Activated T-cell treated with anti-CD3 and anti-CD28 coated beads, Interleukin-2, amount 50 U/mL, for 4 hours (primary cell): ENCODE measurements around the gene PDGFRB. TPM values are rescaled to one million over a fixed set of nuclear protein-coding genes. Genes with fewer than 3 reads are reported as not detected.
A peak's percentile ranks its signal among the peaks of the same experiment; 100 is the strongest.
"Not testable (repeated sequence)": the region's sequence is repeated elsewhere in the genome, so short reads cannot be mapped to it uniquely, and the experiment has no call there.

Source experiments
- ATAC-seq, 2 donors: fragments of 200-7000 bp; cut with Tn5 transposase; one replicate each; pipeline ENCODE4 v1.10.0; 2021
- DNase-seq: peaks from one replicate; pipeline ENCODE4 v3.0.0-alpha.2; 2020
- H3K27me3 Mint-ChIP-seq: one replicate; pipeline ENCODE4 v1.8.0; 2021; ENCODE audit warnings: low read depth, mixed read lengths
- H3K36me3 Mint-ChIP-seq: one replicate; pipeline ENCODE4 v1.8.0; 2022; ENCODE audit warnings: mixed read lengths; ENCODE audit not compliant: insufficient read depth
- H3K4me1 Mint-ChIP-seq: one replicate; pipeline ENCODE4 v1.8.0; 2021; ENCODE audit warnings: low read depth, mixed read lengths
- H3K4me3 Mint-ChIP-seq: one replicate; pipeline ENCODE4 v1.8.0; 2021; ENCODE audit warnings: mild to moderate bottlenecking, moderate library complexity, mixed read lengths
- H3K9me3 Mint-ChIP-seq: one replicate; pipeline ENCODE4 v1.8.0; 2021; ENCODE audit warnings: mixed read lengths
- total RNA-seq, 3 donors: library from RNA; stranded (reverse); gene quantifications; one replicate each; pipeline ENCODE4 v1.2.1, GENCODE V29; 2021

Gene PDGFRB
- total RNA-seq, 3 donors from 2014 or later = 0.19 to 0.40 (median 0.37) TPM

GRCh38 chr5:150106674-150107426 is 48.8 kb downstream of the PDGFRB start:
- Mint-ChIP-seq H3K9me3 (no peaks in the 10 kb centered on the region), H3K27me3 (peaks cover 4% of the 10 kb centered on the region), H3K36me3 (no peaks in the 10 kb centered on the region), H3K4me3 (no peak overlapping the region), H3K4me1 (no peaks in the 10 kb centered on the region)
- DNase-seq = no peak
- ATAC-seq = no peak

GRCh38 chr5:150105928-150106615 is 49.6 kb downstream of the PDGFRB start:
- H3K4me1 Mint-ChIP-seq = no peaks in the 10 kb centered on the region
- no peaks in the 10 kb centered on the region for H3K9me3 Mint-ChIP-seq
- peaks cover 4% of the 10 kb centered on the region for H3K27me3 Mint-ChIP-seq
- H3K36me3 Mint-ChIP-seq = no peaks in the 10 kb centered on the region
- H3K4me3 Mint-ChIP-seq = no peak overlapping the region
- DNase-seq = no peak
- no peak for ATAC-seq

- Mint-ChIP-seq H3K27me3 (peaks cover 3% of the 10 kb centered on the region), H3K9me3 (no peaks in the 10 kb centered on the region), H3K36me3 (no peaks in the 10 kb centered on the region)
These were observed 51.1 kb downstream of the PDGFRB start for GRCh38 chr5:150104550-150104870.

GRCh38 chr5:150103678-150104549 is 51.7 kb downstream of the PDGFRB start:
- Mint-ChIP-seq H3K4me3 (no peak overlapping the region), H3K4me1 (no peaks in the 10 kb centered on the region), H3K27me3 (peaks cover 5% of the 10 kb centered on the region), H3K36me3 (no peaks in the 10 kb centered on the region), H3K9me3 (no peaks in the 10 kb centered on the region)
- no peak for ATAC-seq
- DNase-seq = no peak

More at GRCh38 chr5:150104550-150104870, 51.1 kb downstream of the PDGFRB start:
- ATAC-seq (no peak), DNase-seq (no peak)
- Mint-ChIP-seq H3K4me1 (no peaks in the 10 kb centered on the region), H3K4me3 (no peak overlapping the region)

- H3K27me3 Mint-ChIP-seq = peaks cover 5% of the 10 kb centered on the region
- DNase-seq (no peak), ATAC-seq (no peak)
- H3K36me3 Mint-ChIP-seq = no peaks in the 10 kb centered on the region
- H3K9me3 Mint-ChIP-seq = no peaks in the 10 kb centered on the region
- no peaks in the 10 kb centered on the region for H3K4me1 Mint-ChIP-seq
- no peak overlapping the region for H3K4me3 Mint-ChIP-seq
These were observed 54.6 kb downstream of the PDGFRB start for GRCh38 chr5:150101023-150101422.

- Mint-ChIP-seq H3K4me3 (no peak overlapping the region), H3K4me1 (no peaks in the 10 kb centered on the region), H3K36me3 (no peaks in the 10 kb centered on the region), H3K9me3 (no peaks in the 10 kb centered on the region), H3K27me3 (peaks cover 17% of the 10 kb centered on the region)
- DNase-seq = no peak
- ATAC-seq = no peak
These were observed 58.5 kb downstream of the PDGFRB start for GRCh38 chr5:150097152-150097551.

GRCh38 chr5:150092159-150092787 is 63.4 kb downstream of the PDGFRB start:
- DNase-seq (no peak), ATAC-seq (peak; percentile 28 to 69)
- peaks cover 20% of the 10 kb centered on the region for H3K27me3 Mint-ChIP-seq
- H3K9me3 Mint-ChIP-seq = no peaks in the 10 kb centered on the region
- no peaks in the 10 kb centered on the region for H3K4me1 Mint-ChIP-seq
- H3K4me3 Mint-ChIP-seq = no peak overlapping the region
- no peaks in the 10 kb centered on the region for H3K36me3 Mint-ChIP-seq

- Mint-ChIP-seq H3K9me3 (no peaks in the 10 kb centered on the region), H3K4me3 (no peak within 1 kb of the TSS), H3K27me3 (peaks cover 43% of the 10 kb centered on the region), H3K36me3 (no peaks in the 10 kb centered on the region), H3K4me1 (no peaks in the 10 kb centered on the region)
- DNase-seq (no peak), ATAC-seq (no peak)
These were observed 69.5 kb downstream of the PDGFRB start, which contains the start of gene CSF1R for GRCh38 chr5:150085950-150086715. TSS of gene CSF1R (minus strand) at chr5:150086554. CDS start at chr5:150086427, 127 bp downstream.

GRCh38 chr5:150085191-150085912 is 70.3 kb downstream of the PDGFRB start:
- H3K4me1 Mint-ChIP-seq = no peaks in the 10 kb centered on the region
- no peak overlapping the region for H3K4me3 Mint-ChIP-seq
- H3K36me3 Mint-ChIP-seq = no peaks in the 10 kb centered on the region
- no peaks in the 10 kb centered on the region for H3K9me3 Mint-ChIP-seq
- ATAC-seq = no peak
- no peak for DNase-seq
- peaks cover 44% of the 10 kb centered on the region for H3K27me3 Mint-ChIP-seq

GRCh38 chr5:150084754-150085153 is 70.9 kb downstream of the PDGFRB start:
- not testable (repeated sequence) for H3K9me3 Mint-ChIP-seq, DNase-seq, ATAC-seq, H3K4me1 Mint-ChIP-seq, H3K4me3 Mint-ChIP-seq, H3K36me3 Mint-ChIP-seq
- peaks cover 44% of the 10 kb centered on the region for H3K27me3 Mint-ChIP-seq

GRCh38 chr5:150082889-150083288 is 72.8 kb downstream of the PDGFRB start:
- H3K27me3 Mint-ChIP-seq = peaks cover 42% of the 10 kb centered on the region
- ATAC-seq = no peak
- DNase-seq = no peak
- no peaks in the 10 kb centered on the region for H3K4me1 Mint-ChIP-seq
- no peaks in the 10 kb centered on the region for H3K36me3 Mint-ChIP-seq
- H3K9me3 Mint-ChIP-seq = no peaks in the 10 kb centered on the region
- no peak overlapping the region for H3K4me3 Mint-ChIP-seq

GRCh38 chr5:150082374-150082773 is 73.3 kb downstream of the PDGFRB start:
- H3K36me3 Mint-ChIP-seq = no peaks in the 10 kb centered on the region
- no peaks in the 10 kb centered on the region for H3K4me1 Mint-ChIP-seq
- H3K9me3 Mint-ChIP-seq = no peaks in the 10 kb centered on the region

More at GRCh38 chr5:150082374-150082773, 73.3 kb downstream of the PDGFRB start:
- Mint-ChIP-seq H3K4me3 (no peak overlapping the region), H3K27me3 (peaks cover 42% of the 10 kb centered on the region)
- no peak for ATAC-seq
- DNase-seq = no peak
